Caco-2 (cell line): ENCODE data around the gene TEDC2. TPM values are rescaled to one million over a fixed set of nuclear protein-coding genes. Genes with fewer than 3 reads are reported as not detected.

Experiments
- BruUV-seq: library from RNA; stranded (reverse); fragments of 400-500 nt; replicated peaks from 2 replicates; lab custom pipeline; 2021; lab: Mats Ljungman, UMichigan
- CTCF ChIA-PET: fragments of 300-600 bp; sonication (Branson Sonifier 250); formaldehyde crosslinking; loops from one replicate; lab custom pipeline; 2022; ENCODE audit warnings: antibody characterized with exemption; lab: Charles Lee
- POLR2A ChIA-PET: fragments of 300-600 bp; sonication (Branson Sonifier 250); formaldehyde crosslinking; loops from one replicate; lab custom pipeline; 2022; ENCODE audit warnings: antibody characterized with exemption; lab: Charles Lee
- DNase-seq, 2 experiments: peaks; one replicate each; pipeline versions ENCODE4 v3.0.0 to v3.0.0-alpha.2; 2020 to 2022
- H3K27me3 ChIP-seq: replicated peaks from 2 replicates; pipeline ENCODE4 v1.6.0; 2011; ENCODE audit warnings: low read length; ENCODE audit not compliant: control insufficient read depth, insufficient read depth
- H3K36me3 ChIP-seq: 2 replicates; pipeline ENCODE4 v1.5.1; 2011; ENCODE audit warnings: low read length; ENCODE audit not compliant: control insufficient read depth, insufficient read depth
- H3K4me1 ChIP-seq: fragments of 250-450 bp; sonication (Bioruptor Pico); 2 replicates; pipeline ENCODE4 v1.5.1; 2020; ENCODE audit warnings: mild to moderate bottlenecking
- H3K4me3 ChIP-seq: 2 replicates; pipeline ENCODE4 v1.5.1; 2011; ENCODE audit warnings: low read depth, mild to moderate bottlenecking, control low read depth, low read length
- H3K9me3 ChIP-seq: fragments of 250-450 bp; sonication (Bioruptor Pico); 2 replicates; pipeline ENCODE4 v1.5.1; 2020; ENCODE audit warnings: mild to moderate bottlenecking, moderate library complexity
- H3K27ac Mint-ChIP-seq: one replicate; pipeline ENCODE4 v1.8.0; 2022; ENCODE audit warnings: mixed read lengths; ENCODE audit not compliant: unreplicated experiment
- H3K27me3 Mint-ChIP-seq: one replicate; pipeline ENCODE4 v1.8.0; 2022; ENCODE audit warnings: mixed read lengths; ENCODE audit not compliant: insufficient read depth, unreplicated experiment
- H3K36me3 Mint-ChIP-seq: one replicate; pipeline ENCODE4 v1.8.0; 2022; ENCODE audit warnings: mild to moderate bottlenecking, mixed read lengths; ENCODE audit not compliant: insufficient read depth, unreplicated experiment
- H3K4me1 Mint-ChIP-seq: one replicate; pipeline ENCODE4 v1.8.0; 2022; ENCODE audit warnings: low read depth, mixed read lengths; ENCODE audit not compliant: unreplicated experiment
- H3K4me3 Mint-ChIP-seq: one replicate; pipeline ENCODE4 v1.8.0; 2022; ENCODE audit warnings: mild to moderate bottlenecking, moderate library complexity, mixed read lengths; ENCODE audit not compliant: unreplicated experiment
- H3K9me3 Mint-ChIP-seq: one replicate; pipeline ENCODE4 v1.8.0; 2022; ENCODE audit warnings: mixed read lengths; ENCODE audit not compliant: unreplicated experiment
- intact Hi-C: fragments of 100-400 bp; cut with micrococcal nuclease; formaldehyde crosslinking; loops from one replicate; pipeline ENCODE4 v1.10.0; 2022; ENCODE audit not compliant: unreplicated experiment
- total RNA-seq: library from RNA; stranded (reverse); gene quantifications from 2 replicates; pipeline ENCODE4 v1.2.3, GENCODE V29; 2022
- TF ChIP-seq, protein P1 (sequence below), 2 experiments: fragments of 200-600 bp in 1 of 2; IDR thresholded peaks; 1 replicate in 1 of 2; 2 replicates in 1 of 2; pipeline versions ENCODE4 v1.5.1 to v1.8.0; 2011 to 2022; ENCODE audit warnings: antibody characterized with exemption in 1 of 2, control low read depth in 1 of 2, inconsistent platforms in 1 of 2, low read depth in 1 of 2, low read length in 1 of 2, mild to moderate bottlenecking in 1 of 2, moderate library complexity in 1 of 2; ENCODE audit not compliant: insufficient read depth in 1 of 2, severe bottlenecking in 1 of 2, unreplicated experiment in 1 of 2

The TEDC2 gene
- total RNA-seq, 1 experiment from 2014 or later: 29.0 TPM

DNA sequence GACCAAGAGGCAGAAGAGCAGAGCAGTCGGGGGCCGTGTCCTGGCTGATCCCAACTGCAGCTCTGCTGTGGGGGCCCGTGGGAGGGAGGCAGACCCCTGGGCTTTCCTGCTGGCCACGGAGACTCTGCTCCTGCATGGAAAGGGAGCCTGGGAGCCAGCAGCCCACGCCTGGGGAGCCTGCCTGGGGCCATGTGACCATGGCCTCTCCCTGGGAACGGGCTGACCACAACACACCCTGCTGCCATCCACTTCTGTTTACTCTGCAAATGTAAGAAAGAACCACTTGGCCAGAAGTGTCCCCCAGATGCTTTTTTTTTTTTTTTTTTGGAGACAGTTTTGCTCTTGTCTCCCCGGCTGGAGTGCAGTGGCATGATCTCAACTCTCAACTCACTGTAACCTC is 2.0 kb upstream of the TEDC2 start:
- Mint-ChIP-seq H3K4me1 (peaks cover 9% of the 10 kb centered on the region), H3K9me3 (no peaks in the 10 kb centered on the region), H3K36me3 (peaks cover 86% of the 10 kb centered on the region), H3K27me3 (no peaks in the 10 kb centered on the region), H3K4me3 (peak overlapping the region; percentile 95), H3K27ac (no peak overlapping the region)
- intact Hi-C loops: no loop called here
- H3K9me3 ChIP-seq: no peaks in the 10 kb centered on the region
- H3K4me3 ChIP-seq: no peak overlapping the region
- TF ChIP-seq, protein P1, sequence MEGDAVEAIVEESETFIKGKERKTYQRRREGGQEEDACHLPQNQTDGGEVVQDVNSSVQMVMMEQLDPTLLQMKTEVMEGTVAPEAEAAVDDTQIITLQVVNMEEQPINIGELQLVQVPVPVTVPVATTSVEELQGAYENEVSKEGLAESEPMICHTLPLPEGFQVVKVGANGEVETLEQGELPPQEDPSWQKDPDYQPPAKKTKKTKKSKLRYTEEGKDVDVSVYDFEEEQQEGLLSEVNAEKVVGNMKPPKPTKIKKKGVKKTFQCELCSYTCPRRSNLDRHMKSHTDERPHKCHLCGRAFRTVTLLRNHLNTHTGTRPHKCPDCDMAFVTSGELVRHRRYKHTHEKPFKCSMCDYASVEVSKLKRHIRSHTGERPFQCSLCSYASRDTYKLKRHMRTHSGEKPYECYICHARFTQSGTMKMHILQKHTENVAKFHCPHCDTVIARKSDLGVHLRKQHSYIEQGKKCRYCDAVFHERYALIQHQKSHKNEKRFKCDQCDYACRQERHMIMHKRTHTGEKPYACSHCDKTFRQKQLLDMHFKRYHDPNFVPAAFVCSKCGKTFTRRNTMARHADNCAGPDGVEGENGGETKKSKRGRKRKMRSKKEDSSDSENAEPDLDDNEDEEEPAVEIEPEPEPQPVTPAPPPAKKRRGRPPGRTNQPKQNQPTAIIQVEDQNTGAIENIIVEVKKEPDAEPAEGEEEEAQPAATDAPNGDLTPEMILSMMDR (IDR thresholded peaks at IDR 0.05; ENCODE audit: insufficient read depth in 1 of 2, low read depth in 1 of 2, low read length in 1 of 2, severe bottlenecking in 1 of 2, unreplicated experiment in 1 of 2): no peak
- DNase-seq: no peak
- H3K27me3 ChIP-seq: no peaks in the 10 kb centered on the region
- no peaks in the 10 kb centered on the region; the same call in 1 of the 2 replicates for H3K36me3 ChIP-seq
- no TSS peak for BruUV-seq
- H3K4me1 ChIP-seq: peaks cover 12% of the 10 kb centered on the region
- POLR2A ChIA-PET: no interaction called here
- CTCF ChIA-PET: no interaction called here

DNA sequence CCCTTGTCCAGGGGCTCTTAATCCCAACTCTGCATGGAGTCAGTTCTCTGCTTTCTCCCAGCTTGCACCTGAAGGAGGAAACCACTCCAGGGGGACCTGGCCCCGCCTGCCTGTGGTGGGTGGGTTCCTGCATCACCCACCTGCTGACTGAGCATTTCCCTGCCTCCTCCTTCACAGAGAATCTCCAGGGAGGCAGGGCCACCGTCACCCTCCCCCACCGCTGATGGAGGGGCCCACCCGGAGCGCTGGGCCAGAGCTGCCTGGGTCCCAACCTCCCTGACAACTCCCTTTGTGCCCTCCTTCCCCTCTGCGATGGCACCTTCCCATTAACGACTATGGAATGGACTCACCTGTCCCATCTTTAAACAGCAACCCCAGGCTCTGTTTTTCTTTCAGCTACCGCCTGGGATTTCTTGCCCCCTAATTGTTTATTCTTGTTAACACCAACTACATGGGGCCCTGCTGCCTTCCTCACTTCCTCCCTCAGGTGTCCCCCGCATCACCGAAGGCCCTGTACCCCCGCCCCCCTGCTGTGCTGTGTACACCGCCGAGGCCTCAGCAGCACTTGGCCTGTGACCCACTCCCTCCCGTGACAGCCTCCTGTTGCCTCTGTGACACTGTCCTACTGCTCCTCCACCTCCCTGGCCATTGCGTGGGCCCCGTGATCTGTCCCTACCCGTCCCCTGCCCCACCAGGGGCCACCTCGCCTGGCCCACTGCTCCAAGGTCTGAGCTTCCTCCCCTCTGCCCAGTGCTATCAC is 842 bp upstream of the TEDC2 start:
- no peaks in the 10 kb centered on the region for H3K27me3 Mint-ChIP-seq
- Histone ChIP-seq H3K36me3 (no peaks in the 10 kb centered on the region; the same call in 1 of the 2 replicates), H3K27me3 (no peaks in the 10 kb centered on the region), H3K4me1 (peaks cover 12% of the 10 kb centered on the region), H3K9me3 (no peaks in the 10 kb centered on the region), H3K4me3 (peak overlapping the region; percentile 44)
- CTCF ChIA-PET: interaction anchor here (0.6 to 1.4 kb wide), 5 partner anchors 9 to 207 kb away, joined by 3 to 6 read pairs (median 4); partner anchors contain the start of gene CCNF
- TF ChIP-seq, protein P1 (IDR thresholded peaks at IDR 0.05; ENCODE audit: insufficient read depth in 1 of 2, low read depth in 1 of 2, low read length in 1 of 2, severe bottlenecking in 1 of 2, unreplicated experiment in 1 of 2): no peak
- no TSS peak for BruUV-seq
- no peaks in the 10 kb centered on the region for H3K9me3 Mint-ChIP-seq
- peak overlapping the region; percentile 95 for H3K27ac Mint-ChIP-seq
- intact Hi-C loops: no loop called here
- DNase-seq: no peak
- peaks cover 9% of the 10 kb centered on the region for H3K4me1 Mint-ChIP-seq
- POLR2A ChIA-PET: interaction anchor here (0.6 to 1.4 kb wide), 5 partner anchors 10 to 368 kb away, joined by 3 to 9 read pairs (median 4); partner anchors contain the start of genes NTN3 and TBC1D24
- peak overlapping the region; percentile 95 for H3K4me3 Mint-ChIP-seq
- H3K36me3 Mint-ChIP-seq: peaks cover 83% of the 10 kb centered on the region

- H3K27me3 Mint-ChIP-seq: no peaks in the 10 kb centered on the region
- CTCF ChIA-PET: interaction anchor here (1.0 to 1.4 kb wide), 3 partner anchors 8 to 208 kb away, joined by 3 to 6 read pairs (median 3); no protein-coding TSS in a partner anchor
These were observed 443 bp downstream of the TEDC2 start for GRCh38 chr16:2460391-2460713.

More at GRCh38 chr16:2460391-2460713, 443 bp downstream of the TEDC2 start:
- intact Hi-C loops: no loop called here
- H3K4me1 Mint-ChIP-seq: peaks cover 9% of the 10 kb centered on the region
- no peak for DNase-seq
- H3K36me3 ChIP-seq: no peaks in the 10 kb centered on the region; the same call in 1 of the 2 replicates
- no TSS peak for BruUV-seq
- H3K9me3 Mint-ChIP-seq: no peaks in the 10 kb centered on the region
- POLR2A ChIA-PET: interaction anchor here (0.9 to 1.4 kb wide), 3 partner anchors 9 to 14 kb away, joined by 4 to 8 read pairs (median 4); partner anchors contain the start of genes NTN3 and TBC1D24
- H3K36me3 Mint-ChIP-seq: peaks cover 70% of the 10 kb centered on the region
- no peaks in the 10 kb centered on the region for H3K9me3 ChIP-seq
- peak overlapping the region; percentile 95 for H3K27ac Mint-ChIP-seq
- H3K27me3 ChIP-seq: no peaks in the 10 kb centered on the region
- H3K4me3 Mint-ChIP-seq: peak overlapping the region; percentile 95
- H3K4me1 ChIP-seq: peaks cover 12% of the 10 kb centered on the region
- peak overlapping the region; percentile 44 for H3K4me3 ChIP-seq
- TF ChIP-seq, protein P1 (IDR thresholded peaks at IDR 0.05; ENCODE audit: insufficient read depth in 1 of 2, low read depth in 1 of 2, low read length in 1 of 2, severe bottlenecking in 1 of 2, unreplicated experiment in 1 of 2): no peak
